ENCODE results near the gene FJX1.
"Not testable (repeated sequence)": the region's sequence is repeated elsewhere in the genome, so short reads cannot be mapped to it uniquely, and the experiment has no call there.

The FJX1 gene

DNA sequence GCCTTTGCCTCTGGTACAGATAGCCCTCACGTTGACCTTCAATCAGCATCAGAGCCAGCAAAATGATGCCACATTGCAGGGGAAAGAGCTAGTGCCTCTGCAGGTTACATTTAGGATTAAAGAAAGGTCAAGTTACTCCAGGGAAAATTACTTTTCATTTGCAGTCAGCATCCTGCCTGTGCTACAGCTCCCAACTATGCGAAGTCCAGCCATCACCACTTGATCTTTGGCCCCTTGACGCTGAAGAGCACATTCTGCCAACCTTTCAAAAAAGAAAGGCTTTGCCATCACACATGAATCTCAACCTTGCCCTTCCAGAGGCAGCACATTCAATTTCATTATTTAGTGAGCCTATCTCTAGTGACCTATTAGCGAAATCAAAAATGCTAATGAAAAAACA lies 11.3 kb downstream of the FJX1 start:
- intact Hi-C loops (cut with micrococcal nuclease): no loop called here
- Mint-ChIP-seq H3K27ac (no peak overlapping the region), H3K4me1 (ENCODE audit: low read depth) (no peaks in the 10 kb centered on the region), H3K27me3 (peaks cover 55% of the 10 kb centered on the region), H3K36me3 (ENCODE audit: low read depth) (no peaks in the 10 kb centered on the region), H3K9me3 (no peaks in the 10 kb centered on the region), H3K4me3 (no peak overlapping the region)

DNA sequence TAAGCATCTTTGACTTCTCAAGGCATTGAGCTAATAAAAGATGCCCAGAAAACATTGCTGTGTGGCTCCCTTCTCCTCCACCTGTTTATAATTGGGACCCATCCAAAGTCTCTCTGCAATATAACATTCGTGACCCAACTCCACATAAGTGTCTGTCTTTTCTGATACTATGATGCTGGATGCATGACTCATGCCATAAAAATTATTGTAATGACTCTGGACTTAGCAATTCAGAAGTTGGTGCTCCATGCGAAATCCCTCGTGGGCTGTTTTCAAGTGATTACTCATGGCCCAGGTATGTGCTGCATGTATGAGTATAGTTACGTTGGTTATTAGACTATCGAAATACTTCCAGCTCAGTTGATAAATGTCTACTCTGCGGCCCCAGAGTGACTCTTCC lies 11.7 kb downstream of the FJX1 start:
- intact Hi-C loops (cut with micrococcal nuclease): no loop called here
- peaks cover 55% of the 10 kb centered on the region for H3K27me3 Mint-ChIP-seq
- H3K9me3 Mint-ChIP-seq: no peaks in the 10 kb centered on the region
- H3K4me3 Mint-ChIP-seq: no peak overlapping the region
- no peaks in the 10 kb centered on the region for H3K4me1 Mint-ChIP-seq (ENCODE audit: low read depth)
- no peaks in the 10 kb centered on the region for H3K36me3 Mint-ChIP-seq (ENCODE audit: low read depth)
- H3K27ac Mint-ChIP-seq: no peak overlapping the region

DNA sequence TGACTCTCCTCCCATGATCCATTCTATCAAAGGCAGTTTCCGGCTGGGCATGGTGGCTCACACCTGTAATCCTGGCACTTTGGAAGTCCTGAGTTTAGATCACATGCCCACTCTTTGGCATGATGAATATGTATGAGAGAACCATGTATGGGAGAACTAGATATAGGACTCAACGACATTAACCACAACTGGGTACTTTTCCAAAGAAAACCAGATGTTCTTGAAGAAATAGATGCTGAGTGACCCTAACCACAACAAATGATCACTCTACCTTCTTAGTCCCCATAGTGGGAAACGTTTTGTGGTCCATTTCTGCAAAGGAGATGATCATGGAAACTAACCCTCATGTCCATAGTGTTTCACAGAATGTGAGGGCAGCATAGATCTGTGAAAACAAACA lies 13.6 kb downstream of the FJX1 start:
- no peak overlapping the region for H3K27ac Mint-ChIP-seq
- H3K9me3 Mint-ChIP-seq: no peaks in the 10 kb centered on the region
- peaks cover 44% of the 10 kb centered on the region for H3K27me3 Mint-ChIP-seq
- no peaks in the 10 kb centered on the region for H3K4me1 Mint-ChIP-seq (ENCODE audit: low read depth)
- intact Hi-C loops (cut with micrococcal nuclease): no loop called here
- no peaks in the 10 kb centered on the region for H3K36me3 Mint-ChIP-seq (ENCODE audit: low read depth)
- no peak overlapping the region for H3K4me3 Mint-ChIP-seq

DNA sequence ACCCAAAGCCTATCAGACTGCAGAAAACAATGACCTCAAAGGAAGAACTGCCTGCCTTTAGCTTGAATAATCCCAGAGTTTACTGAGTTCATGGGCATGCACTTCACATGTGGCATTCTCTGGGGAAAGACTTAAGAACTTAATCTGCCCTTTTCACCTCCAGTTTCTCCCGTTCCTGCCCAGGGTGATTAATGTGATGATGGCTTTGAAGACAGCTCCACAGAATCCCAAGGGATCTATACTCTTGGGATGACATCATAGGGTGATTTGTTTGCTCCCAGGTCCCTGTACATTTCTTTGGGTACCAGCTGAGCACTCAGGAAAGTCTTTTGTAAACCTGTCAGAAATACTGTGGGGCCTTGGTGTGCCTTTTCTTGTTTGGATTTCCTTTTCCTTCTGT lies 14.0 kb downstream of the FJX1 start:
- Mint-ChIP-seq H3K4me3 (no peak overlapping the region), H3K36me3 (ENCODE audit: low read depth) (no peaks in the 10 kb centered on the region), H3K9me3 (no peaks in the 10 kb centered on the region), H3K27me3 (peaks cover 42% of the 10 kb centered on the region), H3K27ac (no peak overlapping the region), H3K4me1 (ENCODE audit: low read depth) (no peaks in the 10 kb centered on the region)
- intact Hi-C loops (cut with micrococcal nuclease): no loop called here

DNA sequence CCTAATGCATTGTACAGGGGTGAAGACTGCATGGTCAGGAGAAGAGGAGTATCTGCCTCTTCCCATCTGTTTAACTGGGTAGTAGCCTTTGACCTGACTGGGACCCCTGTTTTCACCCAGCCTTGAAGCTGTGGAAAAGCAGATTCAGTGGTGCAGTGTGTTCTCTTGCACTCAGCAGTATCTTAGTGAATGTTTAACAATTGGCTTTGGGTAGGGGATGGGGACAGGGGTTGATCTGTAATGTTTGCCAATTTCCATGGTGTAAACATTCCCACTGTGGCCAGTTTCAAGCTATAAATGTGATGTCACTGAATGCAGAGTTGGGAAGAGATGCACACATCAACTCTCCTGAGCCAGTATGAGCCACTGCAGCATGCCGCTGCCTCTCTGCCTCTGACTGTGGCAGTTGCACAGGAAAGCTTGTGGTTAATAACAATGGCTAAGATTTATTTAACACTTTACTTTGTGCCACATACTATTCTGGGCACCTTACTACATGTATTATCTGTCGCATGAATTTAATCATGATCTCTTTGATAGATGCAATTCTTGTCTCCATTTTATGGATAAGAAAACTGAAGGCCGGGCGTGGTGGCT lies 15.7 kb downstream of the FJX1 start:
- H3K27me3 Mint-ChIP-seq: peaks cover 35% of the 10 kb centered on the region
- intact Hi-C loops (cut with micrococcal nuclease): no loop called here
- no peaks in the 10 kb centered on the region for H3K9me3 Mint-ChIP-seq
- no peak overlapping the region for H3K4me3 Mint-ChIP-seq
- no peak overlapping the region for H3K27ac Mint-ChIP-seq
- no peaks in the 10 kb centered on the region for H3K4me1 Mint-ChIP-seq (ENCODE audit: low read depth)
- no peaks in the 10 kb centered on the region for H3K36me3 Mint-ChIP-seq (ENCODE audit: low read depth)

DNA sequence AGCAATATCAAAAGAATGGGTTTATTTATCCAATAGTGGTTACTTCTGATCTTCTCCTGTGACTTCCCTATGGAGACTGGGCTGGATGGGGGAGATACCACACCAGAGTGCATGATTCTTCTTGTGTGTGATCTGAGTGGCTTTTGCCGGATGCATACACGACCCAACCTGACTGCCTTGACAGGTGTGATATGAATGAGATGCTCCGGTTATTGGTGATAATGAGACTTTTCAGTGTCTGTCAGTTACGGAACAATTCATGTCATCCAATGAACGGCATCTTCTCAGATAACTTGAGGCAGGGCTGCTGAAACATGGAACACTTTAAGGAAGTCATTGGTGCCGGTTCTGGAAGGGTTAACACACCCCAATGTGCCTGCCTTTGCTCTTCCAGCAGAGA lies 17.7 kb downstream of the FJX1 start:
- intact Hi-C loops (cut with micrococcal nuclease): no loop called here
- Mint-ChIP-seq H3K9me3 (no peaks in the 10 kb centered on the region), H3K27me3 (peaks cover 23% of the 10 kb centered on the region)

DNA sequence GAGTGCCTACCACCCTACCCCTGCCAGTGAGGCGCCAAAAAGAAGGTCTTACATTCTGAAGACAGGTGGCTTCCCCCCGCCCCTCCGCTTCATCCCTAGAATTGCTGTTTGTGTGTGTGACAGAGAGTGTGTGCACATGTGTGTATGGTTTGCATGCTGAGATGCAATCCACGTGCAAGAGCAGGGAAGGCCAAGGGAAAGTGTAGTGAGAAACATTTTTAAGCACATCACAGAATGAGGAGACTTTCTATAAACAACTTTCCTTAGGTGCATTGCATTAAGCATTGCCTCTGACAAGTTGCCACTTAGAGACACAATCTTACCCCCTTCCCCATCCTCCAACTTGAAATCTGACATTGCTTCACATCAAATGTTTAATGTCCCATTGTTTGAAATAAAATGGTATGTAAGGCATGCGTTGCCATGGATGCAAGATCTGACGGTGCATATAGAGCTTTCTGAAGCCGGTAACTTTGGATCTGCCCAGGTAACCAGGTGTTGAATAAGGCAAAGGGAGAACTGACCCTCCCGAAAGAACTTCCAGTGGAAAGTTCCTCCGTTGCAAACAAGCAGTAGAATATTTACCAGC lies 21.4 kb downstream of the FJX1 start:
- Mint-ChIP-seq H3K27me3 (peaks cover 19% of the 10 kb centered on the region), H3K4me3 (no peak overlapping the region), H3K9me3 (no peaks in the 10 kb centered on the region), H3K27ac (no peak overlapping the region), H3K36me3 (ENCODE audit: low read depth) (no peaks in the 10 kb centered on the region), H3K4me1 (ENCODE audit: low read depth) (no peaks in the 10 kb centered on the region)
- intact Hi-C loops (cut with micrococcal nuclease): no loop called here

More for the DNA sequence above, 17.7 kb downstream of the FJX1 start:
- Mint-ChIP-seq H3K36me3 (ENCODE audit: low read depth) (no peaks in the 10 kb centered on the region), H3K4me1 (ENCODE audit: low read depth) (no peaks in the 10 kb centered on the region), H3K27ac (no peak overlapping the region), H3K4me3 (no peak overlapping the region)

DNA sequence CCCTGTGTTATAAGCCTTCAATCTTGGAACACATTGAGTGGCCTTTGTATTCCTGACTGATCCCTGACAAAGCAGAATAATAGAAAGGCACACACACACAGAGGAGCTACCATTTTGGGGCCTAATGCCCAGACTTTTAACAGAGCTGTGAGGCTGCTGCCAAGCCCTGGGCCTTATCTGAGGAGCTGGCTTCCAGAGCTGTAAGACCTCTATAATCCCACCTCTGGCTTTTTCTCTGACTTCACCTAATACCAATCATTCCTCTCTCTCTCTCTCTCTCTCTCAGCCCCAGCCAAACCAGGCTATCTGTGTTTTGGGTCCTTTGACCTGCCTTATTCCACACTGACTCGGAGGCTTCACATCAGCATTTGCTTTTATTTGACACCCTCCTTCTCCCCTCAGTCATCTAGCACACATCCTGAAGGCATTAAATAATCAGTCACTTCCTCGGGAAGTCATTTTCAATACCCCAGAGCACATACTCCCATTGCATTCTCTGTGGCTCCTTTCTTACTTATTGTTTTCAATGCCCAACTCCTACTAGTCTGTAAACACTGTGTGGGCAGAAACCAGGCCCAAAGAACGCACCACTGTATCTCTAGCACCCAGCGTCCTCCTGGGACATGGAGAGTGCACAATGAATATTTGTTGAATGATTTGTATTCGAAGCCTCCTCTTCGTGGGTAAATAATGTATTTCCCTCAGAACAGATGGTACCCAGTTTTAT lies 23.1 kb downstream of the FJX1 start:
- Mint-ChIP-seq H3K27ac (no peak overlapping the region), H3K36me3 (ENCODE audit: low read depth) (no peaks in the 10 kb centered on the region), H3K4me1 (ENCODE audit: low read depth) (no peaks in the 10 kb centered on the region), H3K9me3 (no peaks in the 10 kb centered on the region), H3K4me3 (no peak overlapping the region), H3K27me3 (peaks cover 21% of the 10 kb centered on the region)
- intact Hi-C loops (cut with micrococcal nuclease): no loop called here

DNA sequence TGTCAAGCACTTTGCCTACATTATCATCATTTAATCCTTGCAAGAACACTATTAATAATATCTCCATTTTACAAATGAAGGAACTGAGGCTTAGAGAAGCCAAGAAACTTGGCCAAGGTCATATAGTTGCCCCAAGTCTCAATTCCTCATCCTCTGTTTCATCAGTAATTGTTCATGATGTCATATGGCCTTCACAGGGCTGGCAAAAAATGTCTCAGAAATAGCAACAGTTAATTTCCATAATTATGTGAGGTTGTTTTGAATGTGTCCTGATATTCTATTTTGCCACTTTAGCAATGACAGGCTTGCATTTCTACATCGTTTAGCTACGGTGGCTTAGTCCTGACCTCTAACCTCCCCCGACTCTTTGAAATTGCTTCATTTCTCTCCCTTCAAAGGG lies 23.7 kb downstream of the FJX1 start:
- H3K36me3 Mint-ChIP-seq (ENCODE audit: low read depth): no peaks in the 10 kb centered on the region
- H3K4me1 Mint-ChIP-seq (ENCODE audit: low read depth): no peaks in the 10 kb centered on the region
- no peak overlapping the region for H3K4me3 Mint-ChIP-seq
- H3K27me3 Mint-ChIP-seq: peaks cover 19% of the 10 kb centered on the region
- H3K9me3 Mint-ChIP-seq: no peaks in the 10 kb centered on the region
- H3K27ac Mint-ChIP-seq: no peak overlapping the region
- intact Hi-C loops (cut with micrococcal nuclease): no loop called here

DNA sequence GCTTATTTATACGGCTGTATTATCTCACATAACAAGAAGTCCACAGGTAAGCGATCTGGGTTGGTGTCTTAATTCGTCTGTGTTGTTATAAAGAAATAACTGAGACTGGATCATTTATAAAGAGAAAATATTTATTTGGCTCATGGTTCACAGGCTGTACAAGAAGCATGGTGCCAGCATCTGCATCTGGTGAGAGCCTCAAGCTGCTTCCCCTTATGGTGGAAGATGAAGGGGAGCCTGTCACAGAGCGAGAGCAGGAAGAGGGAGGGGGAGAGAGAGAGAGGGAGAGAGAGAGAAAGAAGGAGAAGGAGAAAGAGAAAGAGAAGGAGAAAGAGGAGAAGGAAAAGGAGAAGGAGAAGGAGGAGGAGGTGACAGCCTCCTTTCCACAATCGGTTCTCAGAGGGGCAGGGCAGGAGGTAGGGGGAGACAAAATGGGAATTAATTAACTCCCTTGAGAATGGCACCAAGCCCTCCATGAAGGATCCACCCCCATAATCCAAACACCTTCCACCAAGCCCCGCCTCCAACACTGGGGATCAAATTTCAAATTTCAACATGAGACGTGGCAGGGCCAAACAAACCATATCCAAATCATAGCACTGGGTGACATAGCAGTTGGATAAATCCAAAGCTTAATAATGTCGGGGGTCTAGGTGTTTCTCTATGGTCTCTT lies 29.3 kb downstream of the FJX1 start:
- no peak overlapping the region for H3K27ac Mint-ChIP-seq
- peaks cover 6% of the 10 kb centered on the region for H3K4me1 Mint-ChIP-seq (ENCODE audit: low read depth)
- no peaks in the 10 kb centered on the region for H3K9me3 Mint-ChIP-seq
- peaks cover 25% of the 10 kb centered on the region for H3K27me3 Mint-ChIP-seq
- intact Hi-C loops (cut with micrococcal nuclease): no loop called here
- no peaks in the 10 kb centered on the region for H3K36me3 Mint-ChIP-seq (ENCODE audit: low read depth)
- H3K4me3 Mint-ChIP-seq: no peak overlapping the region

DNA sequence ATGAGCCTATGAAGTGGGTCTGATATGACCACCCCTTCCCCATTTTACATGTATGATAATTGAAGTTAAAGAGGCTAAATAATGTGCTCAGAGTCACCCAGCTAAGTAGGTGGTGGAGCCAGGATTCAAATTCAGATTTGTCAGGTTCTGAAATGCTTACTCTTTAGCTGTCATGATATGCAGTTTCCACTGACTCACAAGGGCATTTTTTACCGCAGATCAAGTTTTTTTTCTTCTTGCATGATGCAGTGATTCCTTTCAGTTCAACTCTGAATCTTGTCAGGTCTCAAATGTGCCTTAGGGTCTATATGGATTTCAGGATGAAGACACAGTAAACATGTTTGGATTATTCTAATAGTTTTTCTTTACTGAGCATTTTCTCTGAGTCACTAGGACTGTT lies 31.7 kb downstream of the FJX1 start:
- Mint-ChIP-seq H3K27me3 (peaks cover 35% of the 10 kb centered on the region), H3K9me3 (no peaks in the 10 kb centered on the region), H3K27ac (no peak overlapping the region), H3K4me1 (ENCODE audit: low read depth) (peaks cover 6% of the 10 kb centered on the region), H3K36me3 (ENCODE audit: low read depth) (no peaks in the 10 kb centered on the region), H3K4me3 (no peak overlapping the region)
- intact Hi-C loops (cut with micrococcal nuclease): no loop called here

DNA sequence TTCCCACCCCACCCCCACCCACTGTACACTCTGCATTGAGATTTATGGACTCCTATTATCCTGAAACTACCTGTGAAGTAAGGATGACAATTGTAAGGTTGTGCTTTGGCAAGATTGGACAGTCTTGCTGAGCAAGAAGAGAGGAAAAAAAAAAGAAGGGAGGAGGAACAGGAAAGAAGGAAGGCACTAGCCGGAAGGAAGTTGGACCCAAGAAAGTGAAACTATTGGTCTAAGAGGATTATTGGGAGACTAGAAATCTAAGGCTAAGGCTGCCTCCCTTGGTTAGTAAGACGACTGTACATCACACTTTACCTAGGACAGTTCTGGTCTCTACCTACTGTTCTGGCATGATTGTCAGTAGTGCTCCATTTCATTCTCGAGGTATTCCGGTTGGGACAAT lies 32.2 kb downstream of the FJX1 start:
- H3K27me3 Mint-ChIP-seq: peaks cover 39% of the 10 kb centered on the region
- no peaks in the 10 kb centered on the region for H3K9me3 Mint-ChIP-seq
- intact Hi-C loops (cut with micrococcal nuclease): no loop called here
- H3K4me3 Mint-ChIP-seq: no peak overlapping the region
- H3K4me1 Mint-ChIP-seq (ENCODE audit: low read depth): peaks cover 6% of the 10 kb centered on the region
- H3K36me3 Mint-ChIP-seq (ENCODE audit: low read depth): no peaks in the 10 kb centered on the region
- H3K27ac Mint-ChIP-seq: no peak overlapping the region

DNA sequence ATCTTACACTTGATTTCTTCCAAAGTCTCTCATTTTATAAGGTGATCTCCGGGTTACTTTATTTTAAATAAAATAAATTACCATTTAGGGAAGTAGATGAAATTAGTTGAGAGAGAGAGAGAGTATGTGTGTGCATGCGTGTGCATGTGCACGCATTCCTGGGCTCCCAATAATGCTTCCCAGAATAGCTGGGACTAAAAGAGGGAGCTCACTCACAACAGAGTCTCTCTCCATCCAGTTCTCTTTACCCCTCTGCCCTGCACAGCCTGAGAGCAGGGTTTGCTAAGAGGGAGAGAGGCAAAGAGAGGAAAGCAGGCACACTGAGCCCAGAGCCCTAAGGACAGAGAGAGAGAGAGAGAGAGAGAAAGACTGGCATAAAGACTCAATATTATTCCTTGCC lies 33.0 kb downstream of the FJX1 start:
- intact Hi-C loops (cut with micrococcal nuclease): no loop called here
- H3K9me3 Mint-ChIP-seq: no peaks in the 10 kb centered on the region
- H3K36me3 Mint-ChIP-seq (ENCODE audit: low read depth): no peaks in the 10 kb centered on the region
- H3K27me3 Mint-ChIP-seq: peaks cover 40% of the 10 kb centered on the region
- peaks cover 6% of the 10 kb centered on the region for H3K4me1 Mint-ChIP-seq (ENCODE audit: low read depth)
- no peak overlapping the region for H3K27ac Mint-ChIP-seq
- H3K4me3 Mint-ChIP-seq: no peak overlapping the region

DNA sequence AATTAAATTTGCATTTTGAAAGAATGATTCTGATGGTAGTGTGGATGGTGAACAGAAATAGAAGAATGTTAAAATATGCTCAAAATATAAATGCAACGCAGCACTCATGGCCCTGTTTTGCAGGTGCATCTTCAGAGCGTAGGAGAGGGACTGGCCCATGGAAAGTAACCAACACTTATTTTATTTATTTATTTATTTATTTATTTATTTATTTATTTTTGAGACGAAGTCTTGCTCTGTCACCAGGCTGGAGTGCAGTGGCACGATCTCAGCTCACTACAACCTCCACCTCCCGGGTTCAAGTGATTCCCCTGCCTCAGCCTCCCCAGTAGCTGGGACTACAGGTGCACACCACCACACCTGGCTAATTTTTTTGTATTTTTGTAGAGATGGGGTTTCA lies 34.5 kb downstream of the FJX1 start:
- H3K9me3 Mint-ChIP-seq; intact Hi-C loops (cut with micrococcal nuclease): not testable (repeated sequence)
- H3K27me3 Mint-ChIP-seq: peaks cover 46% of the 10 kb centered on the region

More for the DNA sequence above, 34.5 kb downstream of the FJX1 start:
- H3K27ac Mint-ChIP-seq; H3K4me3 Mint-ChIP-seq; H3K4me1 Mint-ChIP-seq (ENCODE audit: low read depth); H3K36me3 Mint-ChIP-seq (ENCODE audit: low read depth): not testable (repeated sequence)
